Sigmoid colon (tissue), 3 donors: ENCODE data around the gene TTC31.

Source experiments
- CTCF ChIP-seq, 4 experiments: fragments of 450-650 bp in 3 of 4; fragments of 200-600 bp in 1 of 4; IDR thresholded peaks; one replicate each; pipeline ENCODE4 v1.5.1; 2016 to 2019; ENCODE audit warnings: antibody characterized with exemption in 4 of 4, mild to moderate bottlenecking in 3 of 4, moderate library complexity in 2 of 4
- POLR2A ChIP-seq, 2 donors: fragments of 450-650 bp; IDR thresholded peaks; one replicate each; pipeline ENCODE4 v1.6.1; 2016; ENCODE audit warnings: antibody characterized with exemption in 2 of 2, mild to moderate bottlenecking in 2 of 2, moderate library complexity in 2 of 2

- TF ChIP-seq POLR2A (IDR thresholded peaks at IDR 0.05) (no peak), CTCF (IDR thresholded peaks at IDR 0.05) (no peak)
Measured at GRCh38 chr2:74474899-74475298, 8.0 kb upstream of the TTC31 start.
